Gastrocnemius medialis (tissue), 4 donors: Measurements from ENCODE around the gene XPO1.

ENCODE experiments used
- POLR2A ChIP-seq, 2 donors: fragments of 450-650 bp; IDR thresholded peaks; one replicate each; pipeline ENCODE4 v1.6.1; 2017; ENCODE audit warnings: antibody characterized with exemption in 2 of 2, mild to moderate bottlenecking in 2 of 2, moderate library complexity in 2 of 2
- TF ChIP-seq, protein P1 (sequence below), 5 experiments: fragments of 450-650 bp in 3 of 5; fragments of 200-600 bp in 2 of 5; sonication (generic) in 2 of 5; IDR thresholded peaks in 4 of 5; conservative IDR thresholded peaks in 1 of 5; 1 replicate in 4 of 5; 2 replicates in 1 of 5; pipeline ENCODE4 v1.5.1; 2016 to 2019; ENCODE audit warnings: antibody characterized with exemption in 5 of 5, mild to moderate bottlenecking in 3 of 5, moderate library complexity in 3 of 5

DNA sequence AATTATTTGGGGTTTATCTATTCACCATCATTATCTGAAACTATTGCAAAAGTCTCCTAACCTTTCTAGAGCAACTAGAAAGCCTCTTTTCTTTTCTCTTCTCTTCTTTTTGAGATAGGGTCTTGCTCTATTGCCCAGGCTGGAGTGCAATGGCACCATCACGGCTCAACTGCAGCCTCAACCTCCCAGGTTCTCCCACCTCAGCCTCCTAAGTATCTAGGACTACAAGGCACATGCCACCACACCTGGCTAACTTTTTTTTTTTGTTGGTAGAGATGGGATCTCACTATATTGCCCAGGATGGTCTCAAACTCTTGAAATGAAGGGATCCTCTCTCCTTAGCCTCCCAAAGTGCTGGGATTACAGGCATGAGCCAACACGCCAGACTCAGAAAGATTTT, 24.5 kb upstream of the XPO1 start:
- no peak for TF ChIP-seq POLR2A (IDR thresholded peaks at IDR 0.05)
- TF ChIP-seq, protein P1, sequence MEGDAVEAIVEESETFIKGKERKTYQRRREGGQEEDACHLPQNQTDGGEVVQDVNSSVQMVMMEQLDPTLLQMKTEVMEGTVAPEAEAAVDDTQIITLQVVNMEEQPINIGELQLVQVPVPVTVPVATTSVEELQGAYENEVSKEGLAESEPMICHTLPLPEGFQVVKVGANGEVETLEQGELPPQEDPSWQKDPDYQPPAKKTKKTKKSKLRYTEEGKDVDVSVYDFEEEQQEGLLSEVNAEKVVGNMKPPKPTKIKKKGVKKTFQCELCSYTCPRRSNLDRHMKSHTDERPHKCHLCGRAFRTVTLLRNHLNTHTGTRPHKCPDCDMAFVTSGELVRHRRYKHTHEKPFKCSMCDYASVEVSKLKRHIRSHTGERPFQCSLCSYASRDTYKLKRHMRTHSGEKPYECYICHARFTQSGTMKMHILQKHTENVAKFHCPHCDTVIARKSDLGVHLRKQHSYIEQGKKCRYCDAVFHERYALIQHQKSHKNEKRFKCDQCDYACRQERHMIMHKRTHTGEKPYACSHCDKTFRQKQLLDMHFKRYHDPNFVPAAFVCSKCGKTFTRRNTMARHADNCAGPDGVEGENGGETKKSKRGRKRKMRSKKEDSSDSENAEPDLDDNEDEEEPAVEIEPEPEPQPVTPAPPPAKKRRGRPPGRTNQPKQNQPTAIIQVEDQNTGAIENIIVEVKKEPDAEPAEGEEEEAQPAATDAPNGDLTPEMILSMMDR (IDR thresholded peaks at IDR 0.05 in 4 of 5, conservative IDR thresholded peaks at IDR 0.05 in 1 of 5) = no peak
